NCI-H1105 (cell line): ENCODE measurements around the gene SLC8A2.
"Not testable (repeated sequence)": the region's sequence is repeated elsewhere in the genome, so short reads cannot be mapped to it uniquely, and the experiment has no call there.

ENCODE experiments used
- DNase-seq: peaks from one replicate; lab custom pipeline; 2025; lab: John Stamatoyannopoulos, UW

Gene SLC8A2

DNA sequence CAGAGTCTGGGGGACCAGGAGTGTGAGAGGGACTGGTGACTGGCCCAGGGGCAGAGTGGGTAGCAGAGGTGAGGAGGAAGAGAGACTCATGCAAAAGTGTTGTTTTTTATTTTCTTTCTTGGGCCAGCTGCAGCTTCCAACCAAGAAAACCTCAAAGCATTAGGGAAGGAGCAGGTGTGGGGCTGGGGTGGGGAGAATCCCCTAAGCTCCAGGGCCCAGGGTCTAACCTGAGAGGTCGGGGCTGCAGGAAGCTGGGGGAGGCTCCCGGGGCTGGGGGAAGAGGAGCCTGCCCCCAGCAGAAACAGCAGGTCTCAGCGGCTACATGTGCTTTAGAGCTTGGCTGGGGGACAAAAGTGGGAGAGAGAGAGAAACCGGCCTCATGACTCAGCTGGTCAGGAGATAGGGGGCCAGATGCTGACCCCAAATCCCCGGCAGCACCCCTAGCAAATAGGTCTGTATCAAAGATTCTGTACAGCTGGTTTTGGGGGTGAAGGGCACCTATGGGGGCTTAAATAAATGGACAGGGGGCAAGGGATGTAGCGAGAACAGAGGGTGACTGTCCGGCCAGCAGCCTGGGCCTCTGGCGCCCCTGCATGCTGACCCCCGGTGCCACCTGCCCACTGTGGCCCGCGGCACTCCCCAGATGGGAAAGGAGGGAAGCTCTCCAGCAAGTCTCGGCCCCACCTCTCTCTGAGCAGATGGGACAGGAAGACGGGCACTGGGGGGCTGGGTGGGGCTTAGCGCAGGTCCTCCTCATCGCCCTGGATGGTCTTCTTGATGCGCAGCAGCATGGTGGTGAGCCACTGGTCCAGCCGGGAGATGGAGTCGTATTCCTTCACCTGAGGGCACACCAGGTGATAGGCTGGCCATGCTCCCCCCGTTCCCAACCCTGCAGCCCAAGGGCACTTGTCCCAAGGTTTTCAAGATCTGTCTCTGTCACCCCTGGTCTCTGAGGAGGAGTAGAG, 16.1 kb upstream of the SLC8A2 start:
- DNase-seq: no peak

DNA sequence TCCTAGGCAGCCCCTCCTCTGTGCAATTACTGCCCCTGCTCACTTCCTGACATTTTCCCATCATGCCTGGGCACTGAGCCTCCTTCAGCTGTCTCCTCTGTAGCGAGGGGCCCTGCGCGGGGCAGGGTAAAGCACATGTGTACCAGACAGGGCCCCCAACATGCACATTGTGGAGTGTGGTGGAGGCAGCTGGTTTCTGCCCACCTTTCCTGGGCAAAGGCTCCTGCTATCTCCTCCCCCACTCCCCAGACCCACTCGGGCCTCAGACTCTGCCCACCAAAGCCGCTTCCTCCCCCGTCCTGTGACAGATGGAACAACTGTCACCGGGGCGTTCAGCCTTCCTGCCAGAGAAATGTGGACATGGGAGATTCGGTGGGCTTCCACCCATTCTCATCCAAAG, 15.2 kb upstream of the SLC8A2 start:
- DNase-seq: no peak

DNA sequence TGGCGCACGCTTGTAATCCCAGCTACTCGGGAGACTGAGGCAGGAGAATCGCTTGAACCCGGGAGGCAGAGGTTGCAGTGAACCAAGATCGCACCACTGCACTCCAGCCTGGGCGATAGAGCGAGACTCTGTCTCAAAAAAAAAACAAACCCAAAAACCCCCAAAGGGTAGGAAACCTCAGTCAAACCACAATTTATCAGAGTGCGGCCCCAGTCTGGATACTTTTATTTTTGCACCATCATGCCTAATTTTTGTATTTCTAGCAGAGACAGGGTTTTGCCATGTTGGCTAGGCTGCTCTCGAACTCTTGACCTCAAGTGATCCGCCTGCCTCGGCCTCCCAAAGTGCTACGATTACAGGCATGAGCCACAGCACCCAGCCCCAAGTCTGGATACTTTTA, 14.5 kb upstream of the SLC8A2 start:
- not testable (repeated sequence) for DNase-seq

DNA sequence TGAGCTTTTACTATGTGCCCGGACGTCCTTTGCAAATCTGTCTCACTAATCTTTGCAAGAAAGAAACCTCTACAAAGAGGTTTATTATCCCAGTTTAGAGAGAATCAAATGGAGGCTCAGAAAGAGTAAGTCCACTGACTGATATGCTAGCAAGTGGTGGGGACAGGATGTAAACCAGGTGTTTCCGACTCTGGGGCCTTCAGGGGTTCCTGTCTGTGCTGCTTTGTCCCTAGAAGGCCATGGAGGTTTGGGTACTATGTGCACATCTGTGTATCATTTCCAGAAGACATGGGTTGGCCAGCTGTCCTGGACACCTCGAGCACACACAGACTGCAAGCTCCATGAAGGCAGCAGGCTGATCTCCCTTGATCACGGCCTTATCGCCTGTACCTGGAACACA, 13.5 kb upstream of the SLC8A2 start:
- DNase-seq: no peak

DNA sequence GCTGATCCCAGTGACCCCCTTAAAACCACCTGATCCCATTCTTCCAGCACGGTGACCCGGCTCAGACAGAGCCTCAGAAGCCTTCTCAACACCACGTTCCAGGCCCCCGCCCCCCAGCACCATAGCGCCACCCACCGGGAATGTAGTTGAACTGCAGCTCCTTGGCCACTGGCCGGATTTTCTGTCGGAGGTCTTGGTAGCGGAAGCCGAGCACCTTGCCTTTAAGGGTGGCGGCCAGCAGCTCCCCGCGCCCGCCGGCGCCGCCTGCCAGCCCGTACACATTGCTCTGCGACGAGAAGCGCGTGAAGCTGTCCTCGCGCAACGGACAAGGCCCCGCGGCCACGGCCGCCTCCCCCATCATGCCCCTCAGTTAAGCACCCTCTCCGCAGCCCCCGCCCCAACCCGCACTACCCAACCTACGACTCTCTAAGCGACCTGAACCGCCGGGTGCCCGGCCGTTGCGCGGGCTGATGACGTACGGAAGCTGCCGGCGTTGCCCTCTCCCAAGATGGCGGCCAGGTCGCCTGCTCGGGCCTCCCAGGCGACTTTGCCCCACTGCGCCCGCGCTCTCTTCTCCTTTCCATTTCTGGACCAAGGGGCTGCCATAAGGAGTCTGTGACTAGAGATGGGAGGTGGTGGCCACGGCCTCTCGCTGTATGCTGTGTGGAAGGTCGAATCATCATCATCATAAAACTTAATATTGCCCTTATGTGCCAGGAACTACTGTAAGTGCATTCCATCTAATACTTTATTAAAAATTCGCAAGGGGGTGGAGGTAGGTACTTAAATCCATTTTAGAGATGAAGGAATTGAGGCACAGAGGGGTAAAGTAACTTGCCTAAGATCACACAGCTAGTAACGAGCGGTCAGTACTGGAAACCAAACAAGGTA, 12.4 kb upstream of the SLC8A2 start, which contains the start of gene KPTN:
Gene KPTN (minus strand): TSS at position 420 of the 891 bp plus-strand sequence. CDS start 59 bp downstream, at position 361.
- DNase-seq: peak; percentile 89

DNA sequence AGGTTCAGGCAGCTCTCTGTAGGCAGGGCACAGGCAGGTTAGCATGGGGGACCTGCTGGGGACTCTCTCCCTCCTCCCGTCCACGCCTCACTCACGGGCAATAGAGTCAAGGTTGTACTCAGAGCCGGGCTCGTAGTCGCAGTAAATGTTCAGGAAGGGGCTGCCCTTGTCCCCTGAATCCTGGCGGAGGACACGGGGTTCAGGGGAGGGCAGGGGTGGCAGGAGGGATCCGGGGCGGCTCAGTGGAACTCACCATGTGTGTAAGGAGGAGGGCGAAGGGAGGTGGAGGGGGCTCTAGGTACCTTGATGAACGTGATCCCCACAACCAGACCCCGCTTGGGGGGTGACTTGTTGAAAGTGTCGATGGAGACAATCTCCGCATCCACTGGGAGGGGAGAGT, 11.5 kb upstream of the SLC8A2 start:
- DNase-seq: no peak

DNA sequence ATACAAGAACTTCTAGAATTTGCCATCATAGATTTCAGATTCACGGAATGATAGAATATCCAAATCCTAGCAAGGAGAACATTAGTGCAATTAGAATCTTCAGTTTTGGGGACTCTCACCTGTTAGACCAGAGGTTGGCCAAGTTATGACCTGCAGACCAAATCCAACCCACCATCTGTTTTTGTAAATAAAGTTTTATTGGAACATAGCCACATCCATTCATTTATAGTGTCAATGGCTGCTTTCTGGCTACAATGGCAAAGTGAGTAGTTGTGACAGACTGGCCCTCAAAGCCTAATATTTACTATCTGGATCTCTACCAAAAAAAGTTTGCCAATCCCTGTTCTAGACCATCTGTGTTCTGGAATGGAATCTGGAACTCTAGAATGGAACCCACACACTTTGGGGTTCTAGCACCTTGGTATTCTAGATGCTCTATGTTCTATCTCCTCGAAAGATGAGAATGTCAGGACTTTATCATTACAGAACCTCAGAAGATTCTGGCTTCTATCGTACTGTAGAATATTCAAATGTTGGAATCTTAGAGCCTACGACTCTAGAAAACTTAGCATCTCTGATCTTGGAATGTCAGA, 9.9 kb upstream of the SLC8A2 start:
- DNase-seq: no peak

DNA sequence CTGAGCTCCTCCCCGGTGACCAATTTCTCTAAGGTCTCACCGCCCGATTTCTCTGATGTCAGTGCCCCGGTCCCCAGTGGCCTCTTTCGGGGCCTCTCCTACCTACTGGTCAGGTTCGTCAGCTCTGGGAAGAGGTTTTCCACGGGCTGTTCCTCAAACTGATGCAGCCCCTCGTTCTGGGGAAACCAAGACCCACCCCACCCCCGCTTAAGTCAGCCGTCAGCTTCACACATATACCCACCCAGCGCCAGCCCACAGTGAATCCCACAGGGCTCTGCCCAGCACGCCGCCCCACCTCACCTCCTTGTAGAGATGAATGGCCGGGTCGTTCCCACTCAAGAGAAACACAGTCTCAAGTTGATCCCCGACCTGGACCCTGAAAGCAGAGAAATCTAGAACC, 9.0 kb upstream of the SLC8A2 start:
- no peak for DNase-seq

DNA sequence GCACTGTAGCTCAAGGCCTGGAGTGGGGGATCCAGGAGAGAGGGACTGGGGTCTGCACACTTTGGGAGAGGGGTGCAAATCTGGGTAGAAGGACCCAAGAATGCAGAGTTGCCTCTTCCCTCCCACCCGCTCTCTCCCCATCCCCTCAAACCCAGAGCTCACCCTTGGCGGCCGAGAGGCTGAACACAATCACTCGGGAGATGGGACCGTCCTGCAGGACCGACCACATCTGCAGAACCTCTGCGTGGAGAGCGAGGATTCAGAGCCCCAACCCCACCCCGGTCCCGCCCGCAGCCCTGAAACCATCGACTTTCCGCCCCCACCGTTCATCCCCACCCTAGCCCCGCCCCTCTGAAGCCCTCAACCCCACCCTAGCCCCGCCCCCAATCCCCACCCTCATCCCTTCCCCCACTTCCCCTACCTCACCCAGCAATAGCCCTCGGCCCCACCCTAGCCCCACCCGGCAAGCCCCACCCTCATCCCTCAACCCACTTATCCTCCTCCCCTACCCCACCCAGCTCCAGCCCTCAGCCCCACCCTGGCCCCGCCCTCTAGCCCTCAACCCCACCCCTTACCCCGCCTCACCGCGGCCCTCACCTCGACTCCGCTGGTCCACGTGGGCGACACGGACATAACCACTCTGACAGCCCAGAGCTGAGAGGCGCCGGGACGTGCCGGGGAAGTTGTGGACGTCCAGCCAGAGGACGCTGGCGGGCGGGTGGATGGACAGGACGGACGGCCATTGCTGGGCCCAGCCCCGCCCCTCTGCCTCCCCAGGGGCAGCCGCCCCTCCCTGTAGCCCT, 8.2 kb upstream of the SLC8A2 start:
- no peak for DNase-seq

DNA sequence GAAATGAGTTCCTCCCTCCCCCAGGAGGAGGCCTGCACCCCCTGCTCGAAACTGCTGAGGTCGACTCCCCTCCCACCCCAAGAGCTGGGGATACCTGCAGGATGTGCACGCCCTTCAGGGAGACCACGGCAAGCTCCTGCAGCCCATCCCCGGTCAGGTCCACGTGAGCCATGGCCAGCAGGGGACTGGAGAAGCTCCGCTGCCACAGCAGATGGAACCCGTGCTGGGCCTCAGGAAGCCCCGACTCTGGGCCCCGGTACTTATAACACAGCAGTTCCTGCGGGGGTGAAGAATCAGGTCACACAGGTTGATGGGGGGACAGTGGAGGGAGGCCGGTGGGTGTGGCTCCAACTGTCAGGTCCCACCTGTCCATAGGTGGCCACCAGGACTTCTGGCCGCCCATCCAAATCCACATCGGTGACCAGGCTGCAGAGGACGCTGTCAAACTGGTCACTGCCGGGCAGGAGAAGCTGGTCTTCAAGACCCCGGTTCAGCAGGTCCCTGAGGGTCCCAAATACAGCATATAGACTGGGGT, 4.8 kb upstream of the SLC8A2 start:
- DNase-seq: no peak

DNA sequence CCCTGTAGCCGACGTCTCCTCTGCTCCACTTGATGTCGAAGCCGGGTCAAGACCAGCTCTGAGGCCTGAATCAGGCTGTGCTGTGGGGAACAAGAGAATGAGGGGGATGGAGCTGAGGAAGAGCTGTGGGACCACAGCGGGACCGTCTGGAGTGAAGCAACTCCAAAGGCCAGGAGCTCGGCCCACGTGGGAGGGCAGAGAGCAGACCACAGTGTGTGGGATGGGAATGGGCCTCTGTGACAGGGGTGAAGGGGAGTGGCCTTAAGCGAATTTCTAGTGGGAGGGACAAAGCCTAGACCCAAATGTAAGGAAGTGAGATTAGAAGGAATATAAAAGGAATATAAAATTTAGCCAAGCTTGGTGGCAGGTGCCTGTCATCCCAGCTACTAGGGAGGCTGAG, 3.8 kb upstream of the SLC8A2 start:
- no peak for DNase-seq

DNA sequence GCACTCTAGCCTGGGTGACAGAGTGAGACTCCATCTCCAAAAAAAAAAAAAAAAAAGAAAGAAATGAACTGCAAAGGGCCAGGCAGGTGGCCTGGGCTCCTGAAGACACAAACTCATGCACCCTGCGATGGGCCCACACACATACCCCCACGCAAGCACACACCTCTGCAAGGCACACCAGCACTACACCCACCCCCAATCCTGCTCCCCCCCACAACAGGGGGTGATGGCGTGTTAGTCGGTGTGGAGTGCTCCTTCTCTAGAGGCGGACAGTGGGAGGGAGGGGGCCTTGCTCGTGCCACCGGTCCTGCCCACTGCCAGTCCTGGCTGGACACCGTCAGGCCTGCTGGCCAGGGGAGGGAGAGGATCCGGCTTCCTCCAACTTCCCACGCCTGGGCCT, 1.6 kb upstream of the SLC8A2 start:
- DNase-seq: no peak

DNA sequence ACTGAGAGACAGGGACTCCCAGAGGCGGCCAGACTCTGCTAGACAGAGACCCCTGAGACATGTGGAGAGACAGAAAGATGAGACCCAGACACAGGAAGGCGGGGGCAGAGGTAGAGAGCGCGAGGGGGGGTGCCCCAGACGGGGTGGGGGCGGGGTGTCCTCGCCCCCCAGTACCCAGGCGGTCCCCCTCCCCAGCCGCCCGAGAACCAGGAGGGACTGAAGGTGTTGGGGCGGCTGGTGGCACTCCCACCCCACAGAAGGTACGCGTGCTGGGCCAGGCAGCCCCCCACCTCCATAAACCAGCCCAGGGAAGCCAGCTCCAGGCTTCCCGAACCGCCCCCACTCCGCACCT, 336 bp downstream of the SLC8A2 start:
- DNase-seq: no peak

DNA sequence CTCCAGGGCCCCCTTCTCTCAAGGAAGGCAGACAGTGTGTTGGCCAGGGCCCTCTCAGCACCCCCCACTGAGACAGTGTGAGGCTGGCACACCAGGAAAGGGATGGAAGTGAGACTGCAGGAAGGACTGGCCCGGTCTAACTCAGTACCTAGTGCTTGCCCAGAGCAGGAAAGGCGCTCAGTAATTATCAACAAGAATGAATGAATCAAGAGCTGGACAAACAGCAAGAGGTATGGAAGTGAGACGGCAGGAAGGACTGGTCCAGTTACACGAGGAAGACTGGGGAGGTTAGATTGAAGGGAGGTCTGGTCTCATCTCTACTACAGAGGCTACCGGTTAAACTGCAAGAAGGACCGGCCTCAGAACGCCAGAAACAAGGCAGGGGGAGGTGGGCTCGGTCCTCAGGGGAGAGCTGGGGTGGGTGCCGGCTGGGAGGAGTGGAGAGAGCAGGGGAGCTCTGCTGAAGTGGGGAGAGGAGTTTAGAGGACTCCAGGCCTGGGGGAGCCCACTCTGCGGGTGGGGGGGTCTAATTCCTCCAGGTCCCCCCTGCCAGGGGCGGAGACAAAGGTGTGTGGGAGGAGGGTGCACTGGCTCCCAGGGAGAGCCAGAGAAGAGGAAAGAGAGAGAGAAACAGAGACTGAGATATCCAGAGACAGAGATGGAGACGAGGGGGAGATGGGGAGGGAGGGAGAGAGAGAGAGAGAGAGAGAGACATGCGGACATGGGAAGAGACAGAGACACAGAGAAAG, 1.1 kb downstream of the SLC8A2 start:
- DNase-seq: no peak

DNA sequence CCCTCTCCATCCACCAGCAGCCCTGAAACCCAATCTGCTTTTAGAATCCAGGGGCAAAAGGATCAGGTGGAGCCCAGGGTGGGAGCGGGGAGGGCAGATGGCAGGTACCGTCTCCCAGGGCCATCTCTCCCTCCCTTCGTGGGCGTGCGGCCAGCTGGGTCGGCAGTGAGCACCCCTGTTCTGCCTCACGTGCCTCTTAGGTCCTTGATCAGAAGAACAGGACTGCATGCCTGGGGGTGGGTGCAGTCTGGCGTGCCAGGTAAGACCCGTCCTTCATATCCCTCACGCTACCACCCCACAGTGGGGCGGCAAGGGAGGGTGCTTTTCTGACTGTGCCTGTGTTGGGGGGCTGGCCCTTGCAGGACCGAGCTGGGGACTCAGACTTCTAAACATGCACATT, 2.0 kb downstream of the SLC8A2 start:
- peak; percentile 62 for DNase-seq

DNA sequence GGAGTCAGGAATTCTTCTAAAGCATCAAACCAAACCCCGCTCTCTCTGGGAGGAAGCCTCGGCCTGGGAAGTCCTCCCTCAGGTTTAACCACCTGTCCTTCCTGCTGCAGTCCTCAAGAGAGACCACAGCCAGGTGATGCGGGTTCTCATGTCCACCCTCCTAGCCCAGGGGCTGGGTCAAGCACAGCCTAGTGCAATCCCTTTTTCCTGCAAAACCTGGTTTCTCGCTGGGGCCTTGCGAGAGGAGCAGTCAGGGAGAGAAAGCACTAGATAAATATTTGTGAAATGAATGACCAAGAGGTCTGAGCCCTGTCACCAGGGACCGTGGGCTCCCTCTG, 2.4 kb downstream of the SLC8A2 start:
- no peak for DNase-seq

DNA sequence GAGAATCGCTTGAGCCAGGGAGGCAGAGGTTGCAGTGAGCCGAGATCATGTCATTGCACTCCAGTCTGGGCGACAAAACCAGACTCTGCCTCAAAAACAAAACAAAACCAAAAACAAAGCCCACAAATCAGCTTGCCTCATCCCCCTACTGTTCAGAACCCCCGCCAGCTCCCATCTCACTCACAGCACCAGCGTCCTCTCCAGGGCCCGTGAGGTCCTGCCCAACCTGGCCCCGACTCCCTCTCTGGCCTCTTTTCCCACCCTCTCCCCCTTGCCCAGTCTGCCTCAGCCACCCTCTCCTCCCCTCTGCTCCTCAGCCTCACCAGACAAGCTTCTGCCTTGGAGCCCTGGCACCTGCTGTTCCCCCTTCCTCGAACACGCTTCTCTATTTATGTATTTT, 3.8 kb downstream of the SLC8A2 start:
- DNase-seq: no peak

DNA sequence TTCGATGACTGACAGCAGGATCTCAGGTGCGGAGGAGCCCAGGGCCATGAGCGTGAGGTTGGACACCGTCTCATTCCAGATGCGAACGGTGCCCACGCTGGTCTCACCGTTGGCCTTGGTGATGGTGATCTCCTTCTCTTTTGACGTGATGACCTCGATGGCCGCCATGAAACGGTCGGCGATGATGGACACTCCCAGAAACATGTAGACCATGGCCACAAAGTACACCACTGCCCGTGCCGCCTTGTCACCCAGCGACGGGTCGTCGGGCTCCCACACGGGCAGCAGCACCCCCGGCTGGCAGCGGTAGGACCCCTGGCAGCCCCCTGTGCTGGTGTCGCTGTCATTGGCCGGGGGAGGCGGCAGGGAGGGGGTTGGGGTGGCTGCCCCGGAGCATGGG, 5.7 kb downstream of the SLC8A2 start:
- no peak for DNase-seq

DNA sequence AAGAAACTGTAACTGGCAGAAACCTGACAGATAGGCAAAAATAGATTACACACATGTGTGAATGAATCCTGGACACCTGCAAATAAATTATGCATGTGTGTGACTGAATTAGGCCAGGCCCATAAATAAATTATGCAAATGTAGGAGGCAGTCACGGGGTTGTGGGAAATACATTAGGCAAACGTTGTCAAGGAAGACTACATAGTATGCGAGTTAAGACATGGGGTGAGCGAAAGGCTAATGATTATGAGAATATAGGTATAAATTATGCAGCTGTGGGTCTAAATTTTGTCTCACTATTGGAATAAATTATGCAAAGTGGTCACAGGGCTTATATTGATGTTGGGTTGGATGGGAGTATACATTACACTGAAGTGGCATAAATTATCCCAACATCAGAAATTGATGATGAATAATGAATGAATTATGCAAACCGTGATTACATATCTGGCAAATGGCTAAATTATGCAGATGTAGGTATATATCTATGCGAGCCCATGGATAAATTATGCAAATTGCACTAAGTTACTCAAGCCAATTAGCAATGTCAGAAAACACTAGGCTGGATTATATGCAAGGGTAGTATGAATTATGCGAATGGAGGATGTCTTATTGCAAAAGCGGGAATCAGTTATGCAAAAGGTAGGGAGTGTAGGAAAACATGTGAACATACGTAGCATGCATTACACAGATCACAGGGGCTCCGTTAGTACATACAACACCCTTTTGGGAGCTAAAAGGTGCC, 6.8 kb downstream of the SLC8A2 start:
- DNase-seq: no peak

DNA sequence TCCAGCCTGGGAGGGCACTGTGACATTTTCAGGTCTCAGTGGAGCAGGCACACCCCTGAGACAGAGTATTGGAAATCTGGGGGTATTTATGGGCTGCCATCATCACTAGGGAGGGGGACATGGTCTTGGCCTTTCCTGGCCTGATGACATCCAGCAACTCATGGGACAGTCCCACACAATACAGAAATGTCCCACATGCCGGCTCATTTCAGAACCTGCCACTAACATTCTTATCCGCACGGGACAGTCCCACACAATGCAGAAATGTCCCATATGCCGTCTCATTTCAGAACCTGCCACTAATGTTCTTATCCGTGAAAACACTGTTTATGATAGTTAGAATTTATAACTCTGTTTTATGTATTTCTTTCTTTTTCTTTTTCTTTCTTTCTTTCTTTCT, 9.8 kb downstream of the SLC8A2 start:
- DNase-seq: no peak
